Neural progenitor cell (in vitro differentiated cells): Measurements from ENCODE around the gene PC.

Experiments used
- EZH2 ChIP-seq: fragments of 200-600 bp; sonication (generic); IDR thresholded peaks from 2 replicates; pipeline ENCODE4 v1.6.1; 2017; ENCODE audit warnings: antibody characterized with exemption, mild to moderate bottlenecking, moderate library complexity
- EZH2phosphoT487 ChIP-seq: fragments of 200-600 bp; sonication (generic); IDR thresholded peaks from 2 replicates; pipeline ENCODE4 v1.6.1; 2017; ENCODE audit warnings: antibody characterized with exemption
- TF ChIP-seq, protein P1 (sequence below): fragments of 200-600 bp; sonication (generic); IDR thresholded peaks from 2 replicates; pipeline ENCODE4 v1.5.1; 2017; ENCODE audit warnings: antibody characterized with exemption, mild to moderate bottlenecking

DNA sequence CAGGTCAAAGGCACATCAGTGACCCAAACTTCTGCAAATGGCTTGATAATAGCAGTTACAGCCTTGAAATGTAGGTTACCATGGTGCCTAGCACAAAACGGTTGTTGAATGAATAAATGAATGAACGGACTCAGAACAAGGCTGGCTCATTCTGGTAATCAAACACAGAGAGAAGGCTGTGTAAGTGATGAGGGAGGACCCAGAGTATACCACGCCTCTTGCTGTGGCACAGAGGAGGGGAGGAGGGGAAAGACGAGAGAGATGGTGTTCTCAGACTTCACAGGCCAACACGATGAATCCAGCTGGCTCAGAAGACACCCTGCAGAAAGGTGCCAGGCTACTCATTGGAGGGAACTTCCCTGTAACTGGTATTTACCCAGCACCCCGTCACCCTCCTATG lies 38.3 kb downstream of the PC start:
- TF ChIP-seq EZH2, result no peak
- TF ChIP-seq, protein P1, sequence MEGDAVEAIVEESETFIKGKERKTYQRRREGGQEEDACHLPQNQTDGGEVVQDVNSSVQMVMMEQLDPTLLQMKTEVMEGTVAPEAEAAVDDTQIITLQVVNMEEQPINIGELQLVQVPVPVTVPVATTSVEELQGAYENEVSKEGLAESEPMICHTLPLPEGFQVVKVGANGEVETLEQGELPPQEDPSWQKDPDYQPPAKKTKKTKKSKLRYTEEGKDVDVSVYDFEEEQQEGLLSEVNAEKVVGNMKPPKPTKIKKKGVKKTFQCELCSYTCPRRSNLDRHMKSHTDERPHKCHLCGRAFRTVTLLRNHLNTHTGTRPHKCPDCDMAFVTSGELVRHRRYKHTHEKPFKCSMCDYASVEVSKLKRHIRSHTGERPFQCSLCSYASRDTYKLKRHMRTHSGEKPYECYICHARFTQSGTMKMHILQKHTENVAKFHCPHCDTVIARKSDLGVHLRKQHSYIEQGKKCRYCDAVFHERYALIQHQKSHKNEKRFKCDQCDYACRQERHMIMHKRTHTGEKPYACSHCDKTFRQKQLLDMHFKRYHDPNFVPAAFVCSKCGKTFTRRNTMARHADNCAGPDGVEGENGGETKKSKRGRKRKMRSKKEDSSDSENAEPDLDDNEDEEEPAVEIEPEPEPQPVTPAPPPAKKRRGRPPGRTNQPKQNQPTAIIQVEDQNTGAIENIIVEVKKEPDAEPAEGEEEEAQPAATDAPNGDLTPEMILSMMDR, result no peak
- TF ChIP-seq EZH2phosphoT487, result no peak
